HG02798 (cell line): ENCODE data around the gene NR1D2.

Source experiments
- ATAC-seq: cut with Tn5 transposase; IDR thresholded peaks from one replicate; pipeline ENCODE4 v1.9.1; 2021; ENCODE audit warnings: mild to moderate bottlenecking; ENCODE audit not compliant: unreplicated experiment, poor library complexity

The NR1D2 gene

GRCh38 chr3:23961066-23961465, 16.0 kb downstream of the NR1D2 start:
- ATAC-seq = no peak

GRCh38 chr3:23961913-23962312, 16.8 kb downstream of the NR1D2 start:
- ATAC-seq = no peak

GRCh38 chr3:23964537-23965235, 19.6 kb downstream of the NR1D2 start:
- ATAC-seq = no peak

- ATAC-seq = no peak
Observed at GRCh38 chr3:23966328-23966727, 21.2 kb downstream of the NR1D2 start.

GRCh38 chr3:23968463-23969184, 23.5 kb downstream of the NR1D2 start:
- ATAC-seq = no peak

GRCh38 chr3:23969393-23969792, 24.3 kb downstream of the NR1D2 start:
- no peak for ATAC-seq

- no peak for ATAC-seq
Observed at GRCh38 chr3:23971684-23972083, 26.6 kb downstream of the NR1D2 start.

GRCh38 chr3:23976555-23976954, 31.5 kb downstream of the NR1D2 start:
- no peak for ATAC-seq

GRCh38 chr3:23979569-23979968, 34.5 kb downstream of the NR1D2 start:
- ATAC-seq = no peak

GRCh38 chr3:23981136-23981535, 36.0 kb downstream of the NR1D2 start:
- ATAC-seq = no peak

- ATAC-seq = no peak
Observed at GRCh38 chr3:23981955-23982354, 36.9 kb downstream of the NR1D2 start.

- ATAC-seq = no peak
Observed at GRCh38 chr3:23984934-23985333, 39.8 kb downstream of the NR1D2 start.

GRCh38 chr3:23985747-23986544, 40.9 kb downstream of the NR1D2 start:
- no peak for ATAC-seq

GRCh38 chr3:23987356-23987755, 42.3 kb downstream of the NR1D2 start:
- ATAC-seq = no peak

GRCh38 chr3:23991306-23991682, 46.2 kb downstream of the NR1D2 start:
- ATAC-seq = no peak

GRCh38 chr3:23991683-23992628, 46.9 kb downstream of the NR1D2 start:
- no peak for ATAC-seq

- no peak for ATAC-seq
Observed at GRCh38 chr3:23993556-23994243, 48.6 kb downstream of the NR1D2 start.

GRCh38 chr3:23994244-23994569, 49.1 kb downstream of the NR1D2 start:
- ATAC-seq = no peak

GRCh38 chr3:23995219-23995618, 50.1 kb downstream of the NR1D2 start:
- ATAC-seq = no peak

GRCh38 chr3:23996095-23996524, 51.0 kb downstream of the NR1D2 start:
- no peak for ATAC-seq
